NCI-H1105 treated with DMSO at 0.1 percent for 48 hours (cell line): ENCODE data around the gene PRR36.
"Not testable (repeated sequence)": the region's sequence is repeated elsewhere in the genome, so short reads cannot be mapped to it uniquely, and the experiment has no call there.

Source experiments
- DNase-seq: peaks from one replicate; lab custom pipeline; 2025; lab: John Stamatoyannopoulos, UW

Gene PRR36

DNA sequence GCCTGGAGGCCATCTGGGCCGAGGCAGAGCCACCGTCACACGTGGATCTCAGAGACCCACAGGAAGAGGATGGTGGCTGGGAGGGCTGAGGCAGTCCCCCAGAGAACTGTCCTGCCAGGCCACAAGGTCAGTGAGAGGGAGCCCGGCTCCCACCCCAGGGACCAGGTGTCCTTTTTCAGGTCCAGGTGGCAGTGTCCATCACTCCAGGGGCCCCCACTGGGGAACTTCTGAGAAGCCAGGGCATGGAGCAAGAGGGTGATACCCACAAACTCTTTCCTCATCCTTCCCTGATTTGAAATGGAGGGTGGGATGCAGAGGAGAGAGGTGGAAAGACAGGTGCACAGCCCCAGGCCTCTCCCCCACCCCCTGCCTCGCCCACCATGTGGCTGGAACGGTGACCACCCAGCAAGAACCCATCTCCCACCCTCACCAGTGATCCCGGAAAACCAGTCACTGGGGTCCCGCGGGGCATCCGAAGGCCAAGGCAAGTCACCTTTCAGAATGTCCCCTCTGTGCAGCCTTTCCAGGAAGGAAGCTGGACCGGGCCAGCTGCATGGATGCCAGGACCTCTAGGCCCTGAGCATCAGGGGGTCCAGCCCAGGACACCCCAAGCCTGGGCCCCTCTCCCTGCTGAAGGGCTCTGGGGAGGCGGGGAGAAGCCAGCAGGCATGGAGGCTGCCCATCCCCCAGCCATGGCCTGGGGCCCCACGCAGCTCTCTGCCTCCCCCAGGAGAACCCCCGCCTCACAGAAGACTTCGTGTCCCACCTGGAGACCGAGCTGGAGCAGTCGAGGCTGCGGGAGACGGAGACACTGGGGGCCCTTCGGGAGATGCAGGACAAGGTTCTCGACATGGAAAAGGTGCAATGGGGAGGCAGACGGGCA lies 14.1 kb downstream of the PRR36 start:
- DNase-seq: no peak

DNA sequence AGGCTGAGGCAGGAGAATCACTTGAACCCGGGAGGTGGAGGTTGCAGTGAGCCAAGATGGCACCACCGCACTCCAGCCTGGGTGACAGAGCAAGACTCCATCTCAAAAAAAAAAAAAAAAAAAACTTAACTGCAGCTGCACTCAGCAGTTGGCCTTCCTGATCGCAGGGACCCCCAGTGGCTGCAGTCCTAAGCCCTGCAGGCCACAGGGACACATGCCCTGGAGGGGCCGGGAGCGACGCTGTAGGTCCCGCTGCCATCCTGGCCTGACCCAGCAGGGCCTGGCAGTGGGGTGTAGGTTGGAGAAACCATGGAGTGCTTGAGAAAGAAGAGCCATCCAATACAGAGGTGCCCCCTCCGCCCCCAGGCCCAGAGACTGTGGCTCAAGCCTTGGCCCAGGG lies 15.1 kb downstream of the PRR36 start:
- not testable (repeated sequence) for DNase-seq

DNA sequence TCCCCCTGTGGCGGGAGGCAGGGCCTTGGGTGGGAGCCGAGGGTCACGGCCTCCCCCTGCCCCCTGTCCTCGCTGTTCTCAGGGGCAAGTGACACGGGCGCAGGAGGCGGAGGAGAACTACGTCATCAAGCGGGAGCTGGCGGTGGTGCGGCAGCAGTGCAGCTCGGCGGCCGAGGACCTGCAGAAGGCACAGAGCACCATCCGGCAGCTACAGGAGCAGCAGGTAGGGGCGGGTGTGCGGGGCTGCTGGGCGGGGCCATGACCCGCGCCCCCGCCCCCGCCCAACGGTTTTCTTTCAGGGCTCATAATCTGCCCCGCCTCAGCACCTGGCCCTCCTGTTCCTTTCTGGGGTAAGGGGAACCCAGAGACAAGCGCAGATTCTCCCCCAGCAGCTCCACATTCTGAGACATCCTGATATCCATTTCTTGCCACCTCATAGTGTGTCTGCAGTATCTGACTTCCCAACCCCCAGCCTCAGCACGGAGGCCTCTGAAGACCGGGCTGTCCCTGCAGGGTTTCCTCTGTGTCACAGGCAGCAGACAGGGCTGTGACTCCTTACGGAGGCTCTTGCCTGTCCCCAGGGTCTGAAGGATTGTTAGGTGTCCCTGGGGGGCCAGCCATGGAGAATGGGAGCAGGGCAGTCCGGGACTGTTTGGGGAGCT lies 15.9 kb downstream of the PRR36 start:
- peak; percentile 62 for DNase-seq

DNA sequence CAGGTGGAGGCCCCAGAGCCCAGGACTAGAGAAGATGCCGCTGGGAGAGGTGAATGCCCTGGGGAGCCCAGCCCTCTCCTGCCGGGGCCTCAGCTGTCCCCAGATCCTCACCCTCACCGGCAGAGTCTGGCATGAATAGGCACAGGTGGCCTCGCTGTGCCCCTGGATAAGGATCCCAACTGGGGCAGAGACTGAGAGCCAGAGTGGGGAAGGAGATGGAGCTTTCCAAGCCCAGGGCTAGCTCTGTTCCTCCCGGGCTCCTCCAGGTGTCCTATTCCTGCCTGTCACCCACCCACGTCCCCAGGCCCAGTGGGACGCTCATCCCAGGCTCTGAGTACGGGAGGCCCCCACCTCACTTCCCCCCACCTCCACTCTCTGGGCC lies 16.5 kb downstream of the PRR36 start:
- no peak for DNase-seq

DNA sequence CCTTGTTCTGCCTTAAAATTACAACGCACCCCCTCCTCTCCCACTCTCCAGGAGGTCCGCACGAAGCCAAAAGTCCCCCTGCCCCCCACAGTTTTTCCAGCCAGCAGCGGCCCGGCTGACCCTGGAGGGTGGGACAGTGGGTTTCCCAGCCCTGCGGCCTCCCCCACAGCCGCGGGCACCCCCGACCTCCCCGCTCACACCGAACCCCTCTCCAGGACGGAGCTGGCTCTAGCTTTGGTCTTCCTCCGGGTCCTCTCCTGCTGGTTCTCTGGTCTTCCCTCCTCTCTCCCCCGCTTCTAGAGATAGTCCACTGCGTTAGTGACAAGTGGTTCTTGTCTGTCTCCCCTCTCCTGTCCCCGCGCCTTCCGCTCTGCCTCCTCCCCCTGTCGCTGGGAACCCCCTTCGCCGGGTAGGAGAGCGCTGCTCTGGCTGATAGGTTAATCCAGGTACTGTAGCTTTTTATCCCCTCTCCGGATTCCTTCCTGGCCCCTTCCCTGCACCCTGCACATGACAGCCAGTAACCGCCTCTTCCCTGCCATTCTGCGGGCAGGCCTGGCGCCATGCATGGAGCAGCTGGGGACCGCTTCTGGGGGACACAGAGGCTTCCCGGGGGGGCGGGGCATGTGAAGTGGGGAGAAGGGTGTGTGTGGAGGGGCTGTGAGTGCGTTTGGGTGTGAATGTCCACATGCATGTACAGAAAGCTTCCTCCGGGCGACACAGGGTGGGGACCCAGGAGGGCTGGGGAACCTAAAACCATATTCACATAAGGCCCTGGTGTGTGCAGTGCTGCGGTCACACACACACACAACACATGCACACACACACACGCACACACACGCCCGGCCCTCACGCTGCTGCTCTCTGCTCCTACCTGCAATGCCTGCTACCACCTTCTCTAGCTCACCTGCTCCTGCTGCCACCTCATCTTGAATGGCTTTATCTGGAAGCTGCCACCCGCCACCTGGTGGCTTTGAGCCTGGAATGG lies 17.2 kb downstream of the PRR36 start:
- DNase-seq: no peak

DNA sequence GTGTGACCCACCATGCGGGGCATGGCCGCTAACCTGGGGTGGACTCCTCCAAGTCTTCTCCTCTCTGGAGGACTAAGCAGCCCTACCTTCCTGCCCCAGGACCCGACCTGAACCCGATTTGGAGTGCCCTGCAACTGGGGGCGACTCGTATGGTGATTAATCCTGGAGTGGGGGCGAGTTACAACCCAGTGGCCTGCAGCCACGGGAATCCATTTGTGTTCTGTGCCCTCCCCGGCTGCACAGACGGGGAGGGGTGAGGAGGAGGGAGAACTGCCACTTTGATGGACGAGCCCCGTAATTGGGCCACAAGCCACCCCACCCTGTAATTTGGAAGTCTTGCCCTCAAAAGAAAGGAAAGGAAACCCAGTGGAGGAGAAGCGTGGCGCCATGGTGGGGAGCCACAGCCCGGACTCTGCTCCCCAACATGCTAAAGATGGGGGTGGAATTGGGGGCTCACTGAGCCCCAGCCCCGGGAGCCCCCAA lies 18.0 kb downstream of the PRR36 start:
- no peak for DNase-seq

DNA sequence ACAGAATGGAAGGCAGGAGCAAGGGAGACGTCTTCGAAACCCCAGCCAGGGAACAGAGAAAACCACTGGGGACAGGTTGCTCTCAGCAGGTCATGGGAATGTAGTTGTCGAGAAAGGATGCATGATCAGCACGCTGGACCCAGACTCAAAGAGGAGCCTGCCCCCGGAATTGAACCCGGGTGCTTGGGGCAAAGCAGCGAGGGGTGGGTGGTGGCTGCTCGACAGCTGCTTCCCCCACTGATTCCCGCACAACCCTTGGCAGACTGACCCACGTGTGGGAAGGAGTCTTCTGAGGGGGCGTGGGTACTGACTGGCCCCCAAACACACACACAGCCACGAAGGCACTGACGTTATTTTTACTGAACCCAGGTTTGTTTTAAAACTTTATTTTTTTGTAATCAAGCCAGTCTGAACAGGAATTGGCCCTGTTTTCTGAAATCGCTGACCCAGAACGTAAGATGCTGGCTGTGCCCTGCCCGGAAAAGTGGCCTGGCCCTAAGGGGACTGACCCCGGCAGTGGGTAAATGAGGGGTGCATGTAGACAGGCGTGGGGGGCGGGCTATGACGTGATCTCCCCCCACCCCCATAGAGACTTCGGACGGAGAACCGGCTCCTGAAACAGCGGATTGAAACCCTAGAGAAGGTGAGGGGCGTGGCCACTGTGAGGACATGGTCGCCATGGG lies 18.6 kb downstream of the PRR36 start:
- DNase-seq: no peak

DNA sequence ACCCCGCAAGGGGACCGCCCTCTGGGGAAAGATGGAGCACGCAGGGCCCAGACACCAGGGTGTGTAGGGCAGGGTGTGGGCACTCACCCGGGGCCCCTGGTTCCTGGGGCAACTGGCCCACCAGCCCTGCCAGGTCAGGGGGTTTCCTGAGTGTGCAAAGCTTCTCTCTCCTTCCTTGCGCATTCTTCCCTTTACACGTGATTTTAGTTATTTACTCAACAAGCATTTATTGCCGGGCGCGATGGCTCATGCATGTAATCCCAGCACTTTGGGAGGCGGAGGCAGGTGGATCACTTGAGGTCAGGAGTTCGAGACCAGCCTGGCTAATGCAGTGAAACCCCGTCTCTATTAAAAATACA lies 20.4 kb downstream of the PRR36 start:
- no peak for DNase-seq

DNA sequence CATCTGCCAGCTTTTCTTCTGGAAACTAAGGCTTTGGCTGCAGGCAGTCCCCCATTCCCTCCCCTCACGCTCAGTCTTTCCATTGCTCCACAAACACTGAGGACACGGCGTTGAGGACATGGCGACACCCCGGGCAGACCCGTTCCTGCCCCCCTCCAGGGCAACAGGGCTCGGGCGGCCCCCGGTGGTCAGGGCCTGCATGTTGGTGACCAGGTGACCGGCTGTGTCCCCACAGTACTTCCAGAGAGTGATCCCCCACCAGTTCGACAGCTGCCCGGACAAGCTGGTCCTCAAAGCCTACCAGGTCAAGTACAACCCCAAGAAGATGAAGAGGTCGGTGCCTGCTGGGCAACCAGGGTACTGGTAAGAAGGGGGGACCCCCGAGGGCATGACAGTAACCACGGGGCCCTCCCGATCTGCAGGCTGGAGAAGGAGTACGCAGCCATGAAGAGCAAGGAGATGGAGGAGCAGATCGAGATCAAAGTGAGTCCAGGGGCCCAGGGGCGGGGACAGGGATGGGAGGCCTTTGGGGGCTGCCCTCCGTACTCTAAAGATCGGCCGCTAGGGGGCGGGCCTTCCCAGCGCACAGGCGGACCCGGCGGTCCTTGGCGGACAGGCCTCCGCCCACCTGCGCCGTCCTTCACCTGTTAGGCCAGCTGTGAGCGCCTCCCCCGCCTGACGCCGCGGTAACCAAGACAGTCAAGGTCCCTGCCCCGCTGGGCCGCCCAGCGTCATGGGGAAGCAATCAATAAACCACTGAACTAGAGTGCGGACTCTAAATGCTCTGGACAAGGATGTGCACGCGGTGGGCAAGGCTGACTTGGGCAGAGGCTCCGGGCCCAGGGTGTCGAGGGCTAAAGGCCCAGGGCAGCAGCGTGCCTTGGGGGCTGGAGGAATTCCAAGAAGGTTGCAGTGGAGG lies 21.1 kb downstream of the PRR36 start:
- peak; percentile 90 for DNase-seq

DNA sequence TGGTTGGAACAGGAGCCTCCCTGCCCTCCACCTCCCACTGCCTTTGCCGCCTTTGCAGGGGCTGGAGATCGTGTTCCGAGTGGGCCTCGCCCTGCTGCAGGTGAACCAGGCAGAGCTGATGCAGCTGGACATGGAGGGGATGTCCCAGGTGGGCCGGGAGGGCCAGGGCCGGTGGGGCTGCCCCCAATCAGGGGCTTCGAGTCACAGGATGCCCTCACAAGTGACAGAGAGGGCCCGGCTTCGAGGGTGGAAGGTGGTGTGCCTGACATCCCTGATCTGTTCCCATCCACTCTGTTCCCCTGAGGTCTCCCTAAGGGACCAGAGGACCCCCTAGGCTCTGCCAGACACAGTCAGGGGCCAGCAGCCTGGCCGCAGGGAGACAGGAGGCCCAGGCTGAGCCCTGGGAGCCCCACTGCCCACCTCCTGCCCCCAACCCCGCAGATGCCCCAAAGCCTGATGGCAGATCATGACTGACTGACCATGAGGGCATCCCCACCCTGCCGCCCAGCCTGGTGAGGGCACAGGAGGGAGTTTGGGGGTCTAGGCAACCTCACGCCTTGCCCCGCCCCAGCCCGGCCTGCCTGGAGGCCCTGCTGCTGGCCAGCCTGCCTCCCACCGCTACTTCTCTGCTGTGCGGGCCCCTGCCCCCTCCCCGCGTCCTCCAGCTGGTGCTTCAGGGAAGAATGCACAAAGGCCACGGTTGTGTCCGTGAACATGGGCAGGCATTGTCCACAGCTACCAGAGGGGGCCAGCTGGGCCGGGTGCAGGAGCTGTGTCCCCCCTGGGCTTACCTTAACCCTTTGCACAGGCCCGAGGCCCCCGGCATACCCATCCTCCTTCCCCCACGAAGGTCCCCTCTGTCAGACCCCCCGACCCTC lies 22.3 kb downstream of the PRR36 start:
- no peak for DNase-seq

DNA sequence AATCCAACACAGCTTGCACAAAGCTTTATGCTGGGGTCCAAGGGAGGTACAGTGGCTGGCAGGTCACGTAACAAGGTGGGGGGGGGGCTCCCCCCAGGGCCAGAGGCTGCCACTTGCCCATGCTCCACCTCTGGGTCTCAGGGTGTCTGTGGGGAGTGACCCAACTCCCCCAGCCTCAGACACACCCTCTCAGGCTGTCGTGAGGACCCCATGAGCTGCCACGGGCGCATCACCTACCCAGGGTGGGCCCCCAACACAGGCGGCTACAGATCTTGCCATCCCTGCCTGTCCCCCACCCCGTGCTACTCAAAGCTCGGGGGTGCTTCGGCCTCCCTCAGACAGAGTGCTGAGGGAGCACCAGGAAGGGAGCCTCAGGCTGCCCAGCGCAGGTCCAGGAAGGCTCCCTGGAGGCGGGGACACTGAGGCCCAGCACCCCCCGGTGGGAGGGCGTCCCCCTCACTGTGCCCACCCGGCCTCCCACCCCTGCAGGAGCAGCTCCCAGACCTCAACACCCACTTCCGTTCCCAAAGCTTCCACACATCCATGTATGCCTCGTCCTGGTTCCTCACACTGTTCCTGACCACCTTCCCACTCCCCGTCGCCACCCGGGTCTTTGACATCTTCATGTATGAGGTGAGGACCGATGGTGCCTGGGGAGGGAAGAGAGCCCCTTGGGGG lies 23.1 kb downstream of the PRR36 start:
- DNase-seq: no peak

DNA sequence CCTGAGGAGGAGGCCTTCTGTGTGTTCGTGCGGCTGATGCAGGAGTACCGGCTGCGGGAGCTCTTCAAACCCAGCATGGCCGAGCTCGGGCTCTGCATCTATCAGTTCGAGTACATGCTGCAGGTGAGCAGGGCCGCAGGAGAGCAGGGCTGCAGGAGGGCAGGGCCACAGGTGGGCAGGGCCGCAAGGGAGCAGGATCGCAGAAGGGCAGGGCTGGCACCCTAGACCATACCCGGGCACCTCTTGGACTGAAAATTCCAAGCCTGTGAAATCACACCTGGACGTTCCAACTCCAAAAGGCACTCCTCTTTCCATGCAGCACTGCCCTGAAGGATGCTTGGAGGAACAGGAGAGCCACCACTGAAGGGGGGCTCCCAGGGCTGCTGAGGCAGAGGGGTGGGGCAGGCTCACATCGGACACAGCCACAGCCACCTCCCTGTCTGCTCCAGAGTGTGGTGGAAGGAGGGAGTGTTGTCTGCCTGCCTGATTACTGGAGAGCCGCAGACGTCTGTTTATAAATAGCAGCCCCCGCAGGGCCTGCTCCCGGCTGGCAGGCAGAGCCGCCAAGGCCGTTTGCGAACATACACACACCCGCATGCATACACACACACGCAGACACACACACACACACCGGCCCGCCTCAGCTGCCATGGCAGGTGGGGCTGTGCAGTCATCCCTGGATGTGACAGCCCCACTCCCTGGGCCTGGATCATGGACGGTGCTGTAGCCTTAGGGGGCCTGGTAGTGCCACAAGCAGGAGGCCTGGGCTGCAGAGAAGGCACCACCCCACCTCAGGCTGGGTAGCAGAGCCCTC lies 24.0 kb downstream of the PRR36 start:
- DNase-seq: no peak

DNA sequence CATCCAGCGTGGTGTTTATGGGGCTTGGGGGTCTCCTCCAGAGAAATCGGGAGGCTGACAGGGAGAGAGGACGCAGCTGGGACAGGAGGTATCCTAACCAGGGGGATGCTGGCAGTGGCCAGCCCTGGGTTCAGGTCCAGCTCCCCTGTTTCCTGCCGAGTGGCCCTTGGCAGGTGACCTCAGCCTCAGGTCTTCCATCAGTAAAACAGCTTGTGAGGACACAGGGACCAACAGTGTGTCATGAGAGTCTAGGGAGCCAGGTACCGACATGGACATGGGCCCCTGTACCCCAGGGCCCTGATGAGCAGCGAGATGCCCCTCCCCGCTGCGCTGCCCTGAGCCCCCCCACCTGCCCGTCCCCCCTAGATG lies 24.6 kb downstream of the PRR36 start:
- DNase-seq: no peak

DNA sequence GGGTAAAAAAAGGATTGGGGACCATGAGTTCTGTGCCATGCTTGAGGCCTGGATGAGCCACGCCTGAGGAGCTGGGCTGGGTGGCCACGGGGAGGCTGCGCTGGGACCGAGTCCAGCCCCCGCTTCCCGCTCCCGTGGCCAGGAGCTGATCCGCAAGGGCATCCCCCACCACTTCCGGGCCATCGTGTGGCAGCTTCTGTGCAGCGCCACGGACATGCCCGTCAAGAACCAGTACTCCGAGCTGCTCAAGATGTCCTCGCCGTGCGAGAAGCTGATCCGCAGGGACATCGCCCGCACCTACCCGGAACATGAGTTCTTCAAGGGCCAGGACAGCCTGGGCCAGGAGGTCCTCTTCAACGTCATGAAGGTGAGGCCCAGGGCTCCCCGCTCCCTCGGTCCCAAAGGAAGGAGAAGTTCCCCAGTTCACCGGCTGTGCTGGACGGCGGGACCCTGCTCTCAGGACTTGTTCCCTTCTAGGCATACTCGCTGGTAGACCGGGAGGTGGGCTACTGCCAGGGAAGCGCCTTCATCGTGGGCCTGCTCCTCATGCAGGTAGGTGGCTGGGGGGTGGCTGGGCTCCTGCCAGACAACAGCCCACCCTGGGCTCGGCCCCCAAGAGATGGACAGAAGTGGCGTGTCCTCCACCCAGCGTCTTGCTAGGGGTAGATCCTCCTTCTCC lies 25.3 kb downstream of the PRR36 start:
- DNase-seq: no peak

DNA sequence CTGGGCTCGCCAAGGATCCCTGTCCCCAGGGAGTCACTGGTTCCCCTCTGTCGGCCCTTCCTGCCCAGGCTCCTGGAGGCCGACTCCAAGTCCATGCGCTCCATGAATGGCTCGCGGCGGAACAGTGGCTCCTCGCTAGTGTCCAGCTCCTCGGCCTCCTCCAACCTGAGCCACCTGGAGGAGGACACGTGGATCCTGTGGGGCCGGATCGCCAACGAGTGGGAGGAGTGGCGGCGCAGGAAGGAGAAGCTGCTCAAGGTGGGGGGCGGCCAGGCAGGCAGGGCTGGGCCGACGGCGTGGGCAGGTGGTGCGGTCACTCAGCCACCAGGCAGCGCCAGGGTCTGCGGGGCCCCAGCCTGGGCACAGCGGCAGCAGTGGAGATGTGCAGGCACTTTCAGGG lies 26.5 kb downstream of the PRR36 start:
- DNase-seq: no peak

DNA sequence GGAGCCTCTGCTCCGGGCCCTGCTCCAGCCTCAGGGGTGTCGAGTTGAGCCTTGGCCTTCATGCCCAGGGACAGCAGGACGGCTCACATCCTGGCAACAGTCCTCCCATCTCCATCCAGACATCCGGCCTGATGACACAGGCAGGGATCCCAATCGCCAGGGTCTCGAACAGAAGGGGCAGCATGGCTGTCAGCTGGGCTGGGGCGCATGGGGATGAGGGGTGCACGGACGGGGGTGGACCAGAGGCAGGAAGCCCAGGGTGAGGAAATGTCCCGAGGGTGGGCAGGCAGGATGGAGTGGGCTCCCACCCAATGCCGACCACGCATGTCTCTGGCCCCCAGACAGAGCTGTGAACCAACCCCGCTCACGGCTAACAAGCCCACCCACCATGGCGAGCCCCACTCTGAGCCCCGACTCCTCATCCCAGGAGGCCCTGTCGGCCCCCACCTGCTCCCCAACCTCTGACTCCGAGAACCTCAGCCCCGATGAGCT lies 28.0 kb downstream of the PRR36 start:
- no peak for DNase-seq

DNA sequence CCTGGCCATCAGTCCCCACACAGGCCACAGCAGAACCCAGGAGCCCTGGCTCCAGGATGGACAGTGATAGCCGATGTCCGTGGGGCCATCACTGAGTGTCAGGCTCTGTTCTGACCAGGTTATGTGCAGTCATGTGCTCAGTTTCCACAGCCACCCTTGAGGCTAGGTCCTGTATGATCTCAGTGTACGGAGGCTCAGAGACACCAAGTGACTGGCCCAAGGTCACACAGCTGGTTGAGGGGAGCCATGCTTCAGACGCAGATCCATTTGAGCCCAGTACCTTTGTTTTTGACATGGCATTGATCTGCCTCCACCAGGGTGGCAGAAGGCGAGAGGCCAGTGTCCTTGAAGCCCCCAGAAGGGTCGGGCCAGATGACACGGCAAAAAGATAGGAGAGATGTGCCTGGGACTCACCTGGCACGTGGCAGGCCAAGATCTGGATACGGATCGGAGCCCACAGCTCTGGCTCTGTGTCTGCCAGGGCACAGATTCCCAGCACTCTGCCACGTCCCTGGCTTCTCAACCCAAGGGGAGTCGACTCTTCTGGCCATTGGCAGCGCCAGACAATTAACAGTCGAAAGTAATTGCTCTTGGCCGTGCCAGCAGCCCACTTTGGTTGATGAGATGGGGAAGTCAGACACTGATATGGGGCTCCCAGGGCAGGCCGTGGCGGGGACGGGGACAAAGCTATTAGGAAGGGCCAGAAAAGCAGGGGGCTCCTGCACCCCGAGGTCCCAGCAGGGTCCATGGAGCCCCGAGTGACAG lies 28.6 kb downstream of the PRR36 start:
- DNase-seq: no peak
